Activated B cell treated with CpG ODN at 0.5 μM for 24 hours (primary cell): ENCODE results near the gene NUP50. TPM values are rescaled to one million over a fixed set of nuclear protein-coding genes. Genes with fewer than 3 reads are reported as not detected.

Source experiments
- ATAC-seq: fragments of 200-7000 bp; cut with Tn5 transposase; one replicate; pipeline ENCODE4 v1.10.0; 2021; ENCODE audit warnings: low read depth, mild to moderate bottlenecking, moderate library complexity
- CTCF ChIA-PET: fragments of 350-600 bp; sonication (Branson Sonifier 250); formaldehyde crosslinking; loops from one replicate; lab custom pipeline; 2021; ENCODE audit warnings: antibody characterized with exemption; lab: Charles Lee
- POLR2A ChIA-PET: fragments of 350-600 bp; sonication (Branson Sonifier 250); formaldehyde crosslinking; loops from one replicate; lab custom pipeline; 2021; ENCODE audit warnings: antibody characterized with exemption; lab: Charles Lee
- DNase-seq: peaks from one replicate; pipeline ENCODE4 v3.0.0; 2022
- H3K27ac Mint-ChIP-seq: one replicate; pipeline ENCODE4 v1.8.0; 2020; ENCODE audit warnings: mixed read lengths
- H3K27me3 Mint-ChIP-seq: one replicate; pipeline ENCODE4 v1.8.0; 2021; ENCODE audit warnings: mixed read lengths
- H3K36me3 Mint-ChIP-seq: one replicate; pipeline ENCODE4 v1.8.0; 2021; ENCODE audit warnings: low read depth, mixed read lengths
- H3K4me1 Mint-ChIP-seq: one replicate; pipeline ENCODE4 v1.8.0; 2021; ENCODE audit warnings: mixed read lengths
- H3K4me3 Mint-ChIP-seq: one replicate; pipeline ENCODE4 v1.8.0; 2020; ENCODE audit warnings: mild to moderate bottlenecking, mixed read lengths
- H3K9me3 Mint-ChIP-seq: one replicate; pipeline ENCODE4 v1.8.0; 2020; ENCODE audit warnings: mixed read lengths
- CTCF ChIP-seq: fragments of 200-600 bp; IDR thresholded peaks from one replicate; pipeline ENCODE4 v1.8.0; 2022; ENCODE audit warnings: antibody characterized with exemption, mild to moderate bottlenecking
- intact Hi-C: fragments of 100-400 bp; cut with micrococcal nuclease; formaldehyde crosslinking; loops from one replicate; pipeline ENCODE4 v1.15.1; 2024
- total RNA-seq: library from RNA; stranded (reverse); gene quantifications from 2 replicates; pipeline ENCODE4 v1.2.3, GENCODE V29; 2022

NUP50 gene
- total RNA-seq, 1 donor from 2014 or later, result 112 TPM

GRCh38 chr22:45210991-45211390, 47.3 kb downstream of the NUP50 start:
- H3K9me3 Mint-ChIP-seq, result no peaks in the 10 kb centered on the region
- H3K4me1 Mint-ChIP-seq, result peaks cover 27% of the 10 kb centered on the region
- H3K4me3 Mint-ChIP-seq, result no peak overlapping the region
- DNase-seq, result no peak
- no peak for ATAC-seq
- ChIA-PET POLR2A (no interaction called here), CTCF (interaction anchor here (0.9 kb wide), 1 partner anchor 11 kb away, joined by 3 read pairs; no protein-coding TSS in a partner anchor)
- H3K36me3 Mint-ChIP-seq, result peaks cover 43% of the 10 kb centered on the region
- no peaks in the 10 kb centered on the region for H3K27me3 Mint-ChIP-seq
- no peak overlapping the region for H3K27ac Mint-ChIP-seq
- TF ChIP-seq CTCF, result no peak
- intact Hi-C loops, result no loop called here

GRCh38 chr22:45211435-45211834, 47.7 kb downstream of the NUP50 start:
- Mint-ChIP-seq H3K27ac (no peak overlapping the region), H3K27me3 (no peaks in the 10 kb centered on the region), H3K9me3 (no peaks in the 10 kb centered on the region), H3K4me3 (no peak overlapping the region), H3K4me1 (peaks cover 28% of the 10 kb centered on the region), H3K36me3 (peaks cover 39% of the 10 kb centered on the region)
- intact Hi-C loops, result no loop called here
- no peak for DNase-seq
- no peak for ATAC-seq
- CTCF ChIA-PET, result no interaction called here
- POLR2A ChIA-PET, result no interaction called here
- no peak for TF ChIP-seq CTCF

GRCh38 chr22:45211848-45212247, 48.1 kb downstream of the NUP50 start:
- H3K9me3 Mint-ChIP-seq, result no peaks in the 10 kb centered on the region
- DNase-seq (no peak), ATAC-seq (no peak)
- CTCF ChIA-PET, result no interaction called here
- POLR2A ChIA-PET, result no interaction called here
- intact Hi-C loops, result no loop called here
- TF ChIP-seq CTCF, result no peak
- no peak overlapping the region for H3K27ac Mint-ChIP-seq
- H3K4me1 Mint-ChIP-seq, result peaks cover 28% of the 10 kb centered on the region
- H3K4me3 Mint-ChIP-seq, result no peak overlapping the region
- H3K36me3 Mint-ChIP-seq, result peaks cover 37% of the 10 kb centered on the region
- H3K27me3 Mint-ChIP-seq, result no peaks in the 10 kb centered on the region

GRCh38 chr22:45212306-45212709, 48.6 kb downstream of the NUP50 start:
- no peak overlapping the region for H3K4me3 Mint-ChIP-seq
- DNase-seq (no peak), ATAC-seq (no peak)
- H3K36me3 Mint-ChIP-seq, result peaks cover 37% of the 10 kb centered on the region
- intact Hi-C loops, result no loop called here
- ChIA-PET CTCF (no interaction called here), POLR2A (no interaction called here)
- H3K4me1 Mint-ChIP-seq, result peaks cover 28% of the 10 kb centered on the region
- H3K9me3 Mint-ChIP-seq, result no peaks in the 10 kb centered on the region
- no peak overlapping the region for H3K27ac Mint-ChIP-seq
- H3K27me3 Mint-ChIP-seq, result no peaks in the 10 kb centered on the region
- TF ChIP-seq CTCF, result no peak

GRCh38 chr22:45212992-45213751, 49.4 kb downstream of the NUP50 start:
- no peak for DNase-seq
- Mint-ChIP-seq H3K4me3 (no peak overlapping the region), H3K36me3 (peaks cover 31% of the 10 kb centered on the region), H3K27me3 (no peaks in the 10 kb centered on the region), H3K27ac (peak overlapping the region; percentile 18), H3K4me1 (peaks cover 30% of the 10 kb centered on the region), H3K9me3 (no peaks in the 10 kb centered on the region)
- no peak for TF ChIP-seq CTCF
- ChIA-PET CTCF (no interaction called here), POLR2A (interaction anchor here (0.9 kb wide), 1 partner anchor 21 kb away, joined by 3 read pairs; no protein-coding TSS in a partner anchor)
- peak; percentile 21 for ATAC-seq
- intact Hi-C loops, result no loop called here
